ENCODE data around the gene ARHGAP5.
"Not testable (repeated sequence)": the region's sequence is repeated elsewhere in the genome, so short reads cannot be mapped to it uniquely, and the experiment has no call there.

The ARHGAP5 gene

GRCh38 chr14:32126899-32127730 lies 50.0 kb downstream of the ARHGAP5 start:
- not testable (repeated sequence) for DNase-seq

GRCh38 chr14:32127731-32128654 lies 50.9 kb downstream of the ARHGAP5 start:
- not testable (repeated sequence) for DNase-seq

GRCh38 chr14:32128703-32129102 lies 51.6 kb downstream of the ARHGAP5 start:
- no peak for DNase-seq

GRCh38 chr14:32129124-32129523 lies 52.0 kb downstream of the ARHGAP5 start:
- DNase-seq: no peak

- DNase-seq: not testable (repeated sequence)
Observed at GRCh38 chr14:32131689-32132088, 54.6 kb downstream of the ARHGAP5 start.

DNA sequence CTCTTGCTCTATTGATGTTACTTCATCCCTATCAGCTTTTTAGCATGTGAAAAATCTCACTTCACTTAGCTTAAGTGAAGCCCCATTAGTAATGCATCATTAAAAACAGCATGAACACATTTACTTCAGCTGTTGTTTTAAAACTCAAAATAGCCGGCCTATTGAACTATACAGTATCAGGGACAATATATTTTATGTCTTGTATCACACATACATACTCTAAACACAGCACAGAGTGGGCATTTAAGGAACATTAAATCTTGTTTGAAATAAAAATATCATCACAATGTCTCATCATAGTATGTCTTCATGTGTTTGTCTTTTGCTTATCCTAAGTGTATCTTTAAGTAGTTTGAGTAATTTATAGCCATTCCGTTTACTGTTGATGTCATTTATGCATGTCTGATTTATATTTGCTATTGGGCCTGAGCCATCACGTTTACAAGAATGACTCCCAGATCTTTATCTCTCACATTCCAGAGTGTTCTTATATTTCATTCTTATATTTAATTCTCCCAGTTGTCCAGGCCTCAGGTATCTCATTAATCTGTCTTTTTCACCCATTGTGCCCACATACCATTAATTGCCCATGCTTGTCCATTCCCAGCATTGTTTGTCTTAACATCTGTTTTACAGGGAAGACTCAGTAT lies 57.5 kb downstream of the ARHGAP5 start:
- DNase-seq: no peak

DNA sequence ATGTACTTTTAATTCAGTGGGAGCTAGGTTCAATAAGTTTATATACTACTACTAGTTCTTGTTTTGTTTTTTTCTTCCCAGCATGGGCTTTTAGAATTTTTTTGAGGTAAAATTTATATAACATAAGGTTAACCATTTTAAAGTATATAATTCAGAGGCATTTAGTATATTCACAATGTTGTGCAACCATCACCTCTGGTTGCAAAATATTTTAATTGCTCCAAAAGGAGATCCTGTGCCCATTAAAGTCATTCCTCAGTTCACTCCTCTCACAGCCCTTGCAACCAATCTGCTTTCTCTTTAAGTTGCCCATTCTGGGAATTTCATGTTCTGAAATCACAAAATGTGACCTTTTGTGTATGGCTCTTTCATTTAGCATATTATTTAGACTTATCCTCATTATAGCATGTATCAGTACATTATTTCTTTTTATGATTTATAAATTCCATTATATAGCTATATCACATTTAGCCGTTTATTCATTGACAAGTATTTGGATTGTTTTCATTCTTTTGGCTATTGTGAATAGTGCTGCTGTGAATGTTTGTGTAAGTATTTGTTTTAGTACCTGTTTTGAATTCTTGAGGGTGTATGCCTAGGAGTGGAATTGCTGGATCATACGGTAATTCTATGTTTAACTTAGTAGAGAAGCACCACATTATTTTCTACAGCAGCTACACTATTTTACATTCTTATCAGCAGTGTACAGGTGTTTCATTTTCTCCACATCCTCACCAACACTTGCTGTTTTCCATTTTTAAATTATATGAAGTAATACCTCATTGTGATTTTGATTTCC lies 59.1 kb downstream of the ARHGAP5 start:
- DNase-seq: no peak

GRCh38 chr14:32137313-32137712 lies 60.2 kb downstream of the ARHGAP5 start:
- DNase-seq: no peak

- no peak for DNase-seq
Observed at GRCh38 chr14:32137892-32138291, 60.8 kb downstream of the ARHGAP5 start.

DNA sequence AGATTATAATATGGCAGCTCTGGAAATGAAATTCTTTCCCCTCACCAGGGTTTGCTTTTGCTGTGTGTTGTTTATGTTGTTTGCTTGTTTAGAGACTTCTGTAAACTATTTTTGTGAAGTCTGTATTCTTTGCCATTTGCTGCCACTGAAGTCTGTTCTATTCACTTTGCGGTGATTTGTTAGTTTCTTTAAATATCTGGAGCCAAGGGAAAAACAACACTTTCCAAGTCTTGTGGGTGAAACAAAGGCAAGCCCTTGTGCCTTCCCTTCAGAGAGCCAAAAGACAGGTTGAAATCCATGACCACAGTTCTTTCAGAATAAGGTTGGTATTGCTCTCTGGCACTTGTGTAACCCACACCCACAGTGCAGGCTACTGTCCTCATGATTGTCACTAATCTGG lies 65.2 kb downstream of the ARHGAP5 start:
- no peak for DNase-seq

GRCh38 chr14:32142754-32143437 lies 65.8 kb downstream of the ARHGAP5 start:
- no peak for DNase-seq

DNA sequence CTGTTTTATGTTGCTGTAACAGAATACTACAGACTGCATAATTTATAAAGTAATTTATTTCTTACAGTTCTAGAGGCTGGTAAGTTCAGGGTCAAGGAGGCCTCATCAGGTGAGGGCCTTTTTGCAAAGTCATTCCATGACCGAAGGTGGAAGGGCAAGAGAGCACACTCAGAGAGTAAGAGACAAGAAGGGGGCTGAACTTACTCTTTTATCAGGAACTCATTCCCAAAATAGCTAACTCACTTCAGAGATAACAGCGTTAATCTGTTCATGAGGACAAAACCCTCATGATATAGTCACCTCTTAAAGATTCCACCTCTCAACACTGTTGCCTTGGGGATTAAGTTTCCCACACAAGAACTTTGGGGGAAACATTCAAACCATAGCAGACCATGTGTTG lies 73.3 kb downstream of the ARHGAP5 start:
- DNase-seq: no peak

GRCh38 chr14:32166029-32166428 lies 88.9 kb downstream of the ARHGAP5 start:
- no peak for DNase-seq

DNA sequence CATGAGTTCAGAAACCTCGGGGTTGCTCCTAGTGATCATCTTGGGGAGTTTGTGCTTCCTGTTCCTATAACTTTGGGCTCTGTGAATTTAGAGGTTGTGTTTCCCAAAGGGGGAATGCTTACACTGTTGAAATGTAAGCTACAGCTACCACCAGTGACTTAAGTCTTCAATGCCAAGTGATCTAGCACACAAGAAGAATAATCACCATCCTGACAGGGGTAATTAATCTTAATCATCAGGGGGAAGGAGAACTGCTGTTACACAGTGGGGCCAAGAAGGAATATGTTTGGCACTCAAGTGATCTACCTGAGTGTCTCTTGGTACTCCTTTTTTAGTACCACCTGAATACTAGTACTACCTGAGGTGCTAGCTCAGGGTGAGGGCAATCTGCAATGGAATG lies 89.8 kb downstream of the ARHGAP5 start:
- no peak for DNase-seq

- no peak for DNase-seq
Observed at GRCh38 chr14:32167907-32168306, 90.8 kb downstream of the ARHGAP5 start.

- DNase-seq: no peak
Observed at GRCh38 chr14:32169191-32169590, 92.1 kb downstream of the ARHGAP5 start.

GRCh38 chr14:32171469-32171868 lies 94.4 kb downstream of the ARHGAP5 start:
- DNase-seq: no peak

GRCh38 chr14:32183151-32184058 lies 106.3 kb downstream of the ARHGAP5 start:
- no peak for DNase-seq

DNA sequence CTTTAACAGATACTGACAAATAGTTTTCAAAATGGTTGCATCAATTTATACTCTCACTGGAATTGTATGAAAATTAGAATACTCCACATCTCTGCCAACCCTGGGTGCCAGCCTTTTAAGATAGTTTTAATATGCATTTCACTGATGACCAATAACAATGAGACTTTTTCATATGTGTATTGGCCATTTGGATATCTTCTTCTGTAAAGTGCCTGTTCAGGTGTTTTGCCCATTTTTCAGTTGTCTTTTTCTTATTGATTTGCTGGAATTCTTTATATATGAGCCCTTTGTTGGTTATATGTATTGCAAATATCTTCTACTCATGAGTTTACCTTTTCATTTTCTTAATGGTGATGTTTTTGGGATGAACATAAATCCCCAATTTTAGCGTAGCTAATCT lies 108.0 kb downstream of the ARHGAP5 start:
- no peak for DNase-seq

DNA sequence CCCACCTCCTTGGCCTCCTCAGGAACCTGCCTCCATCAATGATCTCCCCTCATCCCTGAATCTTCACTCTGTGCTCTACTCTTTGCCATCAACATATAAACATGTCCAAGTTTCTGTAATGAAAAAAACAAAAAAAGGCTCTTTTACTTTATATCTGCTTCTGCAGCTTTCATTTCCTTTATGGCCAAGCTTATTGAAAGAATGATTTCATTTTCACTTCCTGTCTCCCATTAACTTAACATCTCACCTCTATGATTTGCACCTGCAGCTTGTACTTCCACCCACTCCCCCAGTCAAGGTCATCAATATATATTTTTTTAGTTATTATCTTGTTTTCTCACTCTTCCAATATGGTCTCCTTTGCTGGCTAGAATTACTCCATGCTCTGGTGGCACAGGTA lies 109.1 kb downstream of the ARHGAP5 start:
- no peak for DNase-seq

DNA sequence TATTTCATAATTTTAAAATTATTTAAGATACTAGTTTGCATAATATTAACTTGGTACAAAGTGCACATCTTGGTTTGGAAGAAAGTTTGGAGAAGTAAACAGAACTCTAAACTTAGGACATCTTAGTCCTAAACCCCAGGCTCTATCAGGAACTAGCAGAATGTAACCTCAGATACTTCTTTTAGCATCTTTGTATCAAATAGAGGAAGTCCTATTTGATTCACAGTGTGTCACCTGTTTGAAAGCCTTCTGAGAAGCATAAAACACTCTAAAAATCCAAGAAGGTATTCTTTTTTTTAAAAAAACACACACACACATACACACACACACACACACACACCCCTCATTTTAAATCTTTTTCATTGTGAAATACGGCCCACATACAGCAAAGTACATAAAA lies 112.7 kb downstream of the ARHGAP5 start:
- DNase-seq: no peak
